RWPE1 (cell line): Measurements from ENCODE around the gene SNX20.

ENCODE experiments used
- CTCF ChIA-PET: fragments of 350-600 bp; sonication (Branson Sonifier 250); formaldehyde crosslinking; extraction: SDS; loops from one replicate; lab custom pipeline; 2021; lab: Yijun Ruan, JAX
- POLR2A ChIA-PET: fragments of 400-600 bp; formaldehyde crosslinking; extraction: SDS; loops from one replicate; lab custom pipeline; 2020; ENCODE audit warnings: antibody characterized with exemption; ENCODE audit not compliant: low non-redundant PET; lab: Yijun Ruan, JAX
- DNase-seq: peaks from one replicate; pipeline ENCODE4 v3.0.0; 2012; ENCODE audit warnings: low spot score
- H3K27ac ChIP-seq: fragments of 450-650 bp; 2 replicates; pipeline ENCODE4 v1.5.1; 2017
- TF ChIP-seq, protein P1 (sequence below): fragments of 450-650 bp; conservative IDR thresholded peaks from 2 replicates; pipeline ENCODE4 v1.5.1; 2017; ENCODE audit warnings: low read depth, mild to moderate bottlenecking

The SNX20 gene

DNA sequence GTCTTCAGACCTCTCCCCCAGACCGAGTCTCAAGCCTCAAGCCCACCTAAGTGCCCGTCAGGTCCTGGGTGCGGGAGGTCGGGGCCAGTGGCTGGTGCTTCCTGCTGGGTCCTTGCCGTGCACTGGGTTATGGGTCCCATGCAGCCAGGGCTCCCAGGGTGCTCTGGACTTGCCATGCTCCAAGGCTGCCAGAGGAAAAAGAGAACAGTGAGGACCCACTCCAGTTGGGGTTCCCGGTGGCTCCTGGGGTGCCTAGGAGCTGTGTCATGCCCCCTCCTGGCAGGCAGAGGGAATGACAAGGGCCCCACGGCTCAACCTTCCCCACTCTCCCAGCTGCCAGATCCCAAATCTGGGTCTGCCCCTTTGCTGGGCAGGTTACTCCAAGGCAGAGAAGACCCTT lies 3.8 kb downstream of the SNX20 start:
- TF ChIP-seq, protein P1, sequence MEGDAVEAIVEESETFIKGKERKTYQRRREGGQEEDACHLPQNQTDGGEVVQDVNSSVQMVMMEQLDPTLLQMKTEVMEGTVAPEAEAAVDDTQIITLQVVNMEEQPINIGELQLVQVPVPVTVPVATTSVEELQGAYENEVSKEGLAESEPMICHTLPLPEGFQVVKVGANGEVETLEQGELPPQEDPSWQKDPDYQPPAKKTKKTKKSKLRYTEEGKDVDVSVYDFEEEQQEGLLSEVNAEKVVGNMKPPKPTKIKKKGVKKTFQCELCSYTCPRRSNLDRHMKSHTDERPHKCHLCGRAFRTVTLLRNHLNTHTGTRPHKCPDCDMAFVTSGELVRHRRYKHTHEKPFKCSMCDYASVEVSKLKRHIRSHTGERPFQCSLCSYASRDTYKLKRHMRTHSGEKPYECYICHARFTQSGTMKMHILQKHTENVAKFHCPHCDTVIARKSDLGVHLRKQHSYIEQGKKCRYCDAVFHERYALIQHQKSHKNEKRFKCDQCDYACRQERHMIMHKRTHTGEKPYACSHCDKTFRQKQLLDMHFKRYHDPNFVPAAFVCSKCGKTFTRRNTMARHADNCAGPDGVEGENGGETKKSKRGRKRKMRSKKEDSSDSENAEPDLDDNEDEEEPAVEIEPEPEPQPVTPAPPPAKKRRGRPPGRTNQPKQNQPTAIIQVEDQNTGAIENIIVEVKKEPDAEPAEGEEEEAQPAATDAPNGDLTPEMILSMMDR = no peak
- POLR2A ChIA-PET = no interaction called here
- CTCF ChIA-PET = interaction anchor here (0.6 to 1.3 kb wide), 8 partner anchors 9 to 134 kb away, joined by 3 to 4 read pairs (median 4); no protein-coding TSS in a partner anchor
- no peak for DNase-seq
- H3K27ac ChIP-seq = no peak overlapping the region

DNA sequence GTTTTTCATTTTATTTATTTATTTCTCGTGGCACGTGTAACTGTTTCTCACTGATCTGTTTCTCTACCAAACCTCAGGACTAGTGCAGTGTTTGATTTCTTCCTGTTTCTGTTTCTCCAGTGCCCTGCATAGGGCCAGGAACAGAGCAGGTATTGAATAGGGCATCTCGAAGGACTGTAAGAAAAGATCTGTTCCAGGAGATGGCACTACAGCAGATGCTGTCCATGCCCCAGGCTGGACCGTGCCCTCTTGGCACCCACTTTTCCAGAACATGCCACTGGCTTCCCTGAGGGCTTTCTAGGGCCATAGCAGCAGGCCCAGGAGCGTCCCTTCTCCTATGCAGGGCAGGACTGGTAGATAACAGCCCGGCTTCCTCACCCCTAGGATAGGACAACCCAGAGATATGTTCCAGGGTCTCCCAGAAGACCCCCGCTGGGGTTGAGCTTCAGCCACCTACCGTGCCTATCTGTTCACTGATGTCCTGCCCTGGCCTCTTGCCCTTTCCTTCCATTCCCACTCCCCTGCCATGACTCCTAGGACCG lies 4.4 kb downstream of the SNX20 start:
- no peak overlapping the region for H3K27ac ChIP-seq
- DNase-seq = no peak
- ChIA-PET POLR2A (no interaction called here), CTCF (interaction anchor here (0.7 to 1.3 kb wide), 6 partner anchors 9 to 135 kb away, joined by 3 to 4 read pairs (median 4); no protein-coding TSS in a partner anchor)
- TF ChIP-seq, protein P1 = no peak

DNA sequence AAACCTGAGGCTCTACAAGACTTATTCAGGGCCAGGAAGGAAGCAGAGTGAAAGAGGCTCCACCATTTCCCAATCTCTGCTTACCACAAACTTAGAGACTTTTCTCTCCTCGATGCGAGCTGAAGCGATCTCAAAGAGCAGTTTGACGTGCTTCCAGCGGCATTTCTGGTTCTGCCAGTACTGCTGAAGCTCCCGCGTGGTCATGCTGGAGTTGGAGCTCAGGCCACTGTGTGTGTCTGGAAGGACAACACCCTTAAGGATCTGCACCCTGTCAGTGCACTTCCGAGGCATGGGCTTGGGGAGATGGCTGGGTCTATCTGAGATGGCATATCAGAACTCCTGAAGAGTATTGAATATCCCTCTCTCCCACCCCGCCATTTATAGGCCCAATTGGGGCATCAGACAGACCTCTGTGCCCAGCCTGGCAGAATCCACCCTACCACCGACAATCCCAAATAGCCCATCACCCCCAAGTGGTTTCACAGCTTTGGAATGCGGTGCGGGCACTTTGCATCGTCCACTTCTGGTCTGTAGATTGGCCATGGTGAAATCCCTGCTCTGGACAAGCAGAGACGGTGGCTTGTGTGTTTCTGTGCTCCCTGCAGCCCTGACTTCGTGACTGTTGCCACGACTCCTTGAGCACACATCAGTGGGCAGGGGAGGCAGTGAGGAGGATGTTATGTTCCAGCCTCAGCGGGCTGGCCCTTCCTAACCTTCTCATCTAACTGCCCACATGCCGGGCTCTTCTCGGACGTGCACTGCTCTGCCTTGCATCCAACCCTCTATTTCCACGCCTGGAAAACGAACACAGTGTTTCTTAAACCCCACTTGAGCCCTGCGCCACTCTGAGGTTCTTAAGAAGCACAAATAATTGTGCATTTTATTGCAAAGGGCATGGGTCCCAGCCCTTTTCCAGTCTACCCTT lies 5.2 kb downstream of the SNX20 start:
- no peak for DNase-seq
- ChIA-PET POLR2A (no interaction called here), CTCF (interaction anchor here (0.6 to 1.3 kb wide), 2 partner anchors 11 to 12 kb away, joined by 4 to 8 read pairs; no protein-coding TSS in a partner anchor)
- H3K27ac ChIP-seq = no peak overlapping the region
- TF ChIP-seq, protein P1 = no peak

DNA sequence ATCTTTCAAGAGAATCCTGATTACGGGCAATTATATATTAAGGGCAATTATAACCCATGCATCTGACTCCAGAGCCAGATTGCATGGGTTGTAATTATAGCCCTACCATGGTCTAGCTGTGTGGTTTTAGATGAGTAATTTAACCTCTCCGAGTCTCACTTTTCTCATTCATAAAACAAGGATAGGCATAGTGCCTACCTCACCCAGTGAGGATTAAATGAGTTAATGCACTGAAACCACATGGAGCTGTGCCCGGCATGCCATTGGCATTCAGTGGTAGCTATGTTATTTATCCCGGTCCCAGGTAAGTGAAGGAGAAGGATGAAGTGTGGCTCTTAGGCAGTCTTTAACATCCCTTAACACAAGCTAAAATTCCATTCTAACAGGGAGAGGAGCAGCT lies 6.3 kb downstream of the SNX20 start:
- H3K27ac ChIP-seq = no peak overlapping the region
- ChIA-PET CTCF (interaction anchor here (0.5 to 1.3 kb wide), 4 partner anchors 9 to 534 kb away, joined by 3 to 8 read pairs (median 4); no protein-coding TSS in a partner anchor), POLR2A (no interaction called here)
- TF ChIP-seq, protein P1 = no peak
- no peak for DNase-seq

DNA sequence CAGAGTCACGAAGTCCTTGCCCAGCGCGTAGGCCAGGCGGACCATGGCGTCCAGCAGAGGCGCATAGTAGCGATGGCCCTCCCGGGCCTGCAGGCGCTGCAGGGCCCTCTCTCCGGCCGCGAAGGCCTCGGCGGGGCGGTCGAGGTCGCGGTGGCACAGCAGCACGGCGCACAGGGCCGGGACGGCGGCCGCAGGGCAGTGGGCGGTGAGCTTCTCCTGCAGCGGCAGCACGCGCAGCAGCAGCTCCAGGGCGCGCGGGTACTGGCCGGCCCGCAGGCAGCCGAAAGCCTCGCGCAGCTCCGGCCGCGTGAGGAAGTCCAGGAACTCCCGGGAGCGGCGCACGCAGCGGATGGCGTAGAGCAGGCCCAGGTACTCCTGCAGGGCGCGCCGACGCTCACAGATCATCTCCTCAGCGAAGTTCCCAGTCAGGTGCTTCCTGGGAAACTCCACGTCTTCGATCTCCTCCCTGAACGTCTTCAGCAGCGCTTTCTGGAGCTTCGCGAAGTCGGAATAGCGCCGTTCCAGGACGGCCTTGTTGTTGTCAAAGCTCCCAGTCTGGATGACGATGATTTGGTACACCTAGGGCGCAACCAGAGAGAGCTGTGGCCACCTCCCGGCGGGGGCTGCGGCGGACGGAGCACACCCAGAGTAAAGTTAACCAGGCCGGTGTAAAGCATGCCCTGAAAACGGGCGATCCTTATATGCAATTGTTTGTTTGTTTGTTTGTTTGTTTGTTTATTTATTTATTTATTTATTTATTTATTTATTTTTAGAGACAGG lies 7.4 kb downstream of the SNX20 start:
- CTCF ChIA-PET = interaction anchor here (0.6 kb wide), 1 partner anchor 648 kb away, joined by 3 read pairs; no protein-coding TSS in a partner anchor
- POLR2A ChIA-PET = no interaction called here
- TF ChIP-seq, protein P1 = no peak
- no peak overlapping the region for H3K27ac ChIP-seq
- DNase-seq = no peak
